B cell (primary cell): ENCODE results near the gene CAMTA1. TPM values are rescaled to one million over a fixed set of nuclear protein-coding genes. Genes with fewer than 3 reads are reported as not detected.

Experiments used
- ATAC-seq: fragments of 200-7000 bp; cut with Tn5 transposase; one replicate; pipeline ENCODE4 v1.10.0; 2021; ENCODE audit warnings: low read depth, mild to moderate bottlenecking, moderate number of reproducible peaks, moderate library complexity
- CTCF ChIA-PET: fragments of 350-600 bp; sonication (Branson Sonifier 250); formaldehyde crosslinking; loops from one replicate; lab custom pipeline; 2021; ENCODE audit warnings: antibody characterized with exemption, inconsistent platforms; lab: Charles Lee
- POLR2A ChIA-PET: fragments of 350-600 bp; sonication (Branson Sonifier 250); formaldehyde crosslinking; loops from one replicate; lab custom pipeline; 2021; ENCODE audit warnings: antibody characterized with exemption; lab: Charles Lee
- DNase-seq: peaks from one replicate; pipeline ENCODE4 v3.0.0; 2013
- H2AFZ ChIP-seq: 2 replicates; pipeline ENCODE4 v1.6.1; 2012; ENCODE audit warnings: mild to moderate bottlenecking, low read depth, low read length; ENCODE audit not compliant: insufficient read depth, poor library complexity, severe bottlenecking
- H3K27ac ChIP-seq, 2 donors: 1 replicate in 1 of 2; 2 replicates in 1 of 2; pipeline ENCODE4 v1.5.1; 2012 to 2013; ENCODE audit warnings: low read length in 2 of 2, mild to moderate bottlenecking in 2 of 2, moderate library complexity in 1 of 2
- H3K27me3 ChIP-seq, 4 experiments: fragments of 200-600 bp in 1 of 4; sonication (generic) in 1 of 4; replicated peaks in 1 of 4; 1 replicate in 2 of 4; 2 replicates in 2 of 4; pipeline versions ENCODE4 v1.6.1 to v1.7.0; 2013 to 2016; ENCODE audit warnings: low read length in 3 of 4, mild to moderate bottlenecking in 2 of 4, mixed read lengths in 1 of 4, moderate library complexity in 1 of 4; ENCODE audit not compliant: insufficient read depth in 4 of 4, control insufficient read depth in 3 of 4; ENCODE audit errors: control extremely low read depth in 1 of 4
- H3K36me3 ChIP-seq, 2 experiments: replicated peaks in 1 of 2; 1 replicate in 1 of 2; 2 replicates in 1 of 2; pipeline versions ENCODE4 v1.6.1 to v1.7.1; 2013; ENCODE audit warnings: low read length in 1 of 2; ENCODE audit not compliant: insufficient read depth in 2 of 2, control insufficient read depth in 1 of 2; ENCODE audit errors: control extremely low read depth in 1 of 2, extremely low read depth in 1 of 2
- H3K4me1 ChIP-seq, 2 donors: fragments of 200-600 bp in 1 of 2; sonication (generic) in 1 of 2; 1 replicate in 1 of 2; 2 replicates in 1 of 2; pipeline versions ENCODE4 v1.5.1 to v1.6.1; 2013 to 2017; ENCODE audit warnings: low read length in 2 of 2; ENCODE audit not compliant: control insufficient read depth in 2 of 2, insufficient read depth in 2 of 2
- H3K4me2 ChIP-seq: replicated peaks from 2 replicates; pipeline ENCODE3; 2012; ENCODE audit warnings: mild to moderate bottlenecking, low read depth, low read length; ENCODE audit not compliant: poor library complexity, severe bottlenecking
- H3K4me3 ChIP-seq, 5 experiments: fragments of 200-600 bp in 1 of 5; sonication (generic) in 1 of 5; 1 replicate in 3 of 5; 2 replicates in 2 of 5; pipeline versions ENCODE4 v1.5.1 to v1.7.0; 2011 to 2016; ENCODE audit warnings: low read length in 4 of 5, mild to moderate bottlenecking in 4 of 5, low read depth in 2 of 5, control low read depth in 1 of 5, moderate library complexity in 1 of 5; ENCODE audit not compliant: insufficient read depth in 1 of 5; ENCODE audit errors: control extremely low read depth in 1 of 5, extremely low read depth in 1 of 5
- H3K79me2 ChIP-seq: fragments of 200-600 bp; sonication (generic); one replicate; pipeline ENCODE4 v1.6.0; 2016; ENCODE audit warnings: low read length; ENCODE audit not compliant: control insufficient read depth, insufficient read depth
- H3K9ac ChIP-seq: fragments of 200-600 bp; sonication (generic); 2 replicates; pipeline ENCODE4 v1.6.1; 2017; ENCODE audit warnings: mild to moderate bottlenecking, low read length, moderate library complexity
- H3K9me3 ChIP-seq, 3 donors: one replicate each; pipeline versions ENCODE4 v1.6.1 to v1.7.1; 2013; ENCODE audit warnings: low read length in 2 of 3; ENCODE audit not compliant: control insufficient read depth in 2 of 3, insufficient read depth in 1 of 3; ENCODE audit errors: control extremely low read depth in 1 of 3
- H4K20me1 ChIP-seq: 2 replicates; pipeline ENCODE4 v1.6.0; 2012; ENCODE audit warnings: mild to moderate bottlenecking, low read length; ENCODE audit not compliant: insufficient read depth, control insufficient read depth, poor library complexity, severe bottlenecking
- H3K27ac Mint-ChIP-seq: one replicate; pipeline ENCODE4 v1.8.0; 2021; ENCODE audit warnings: mixed read lengths
- H3K27me3 Mint-ChIP-seq: one replicate; pipeline ENCODE4 v1.8.0; 2021; ENCODE audit warnings: mixed read lengths
- H3K4me1 Mint-ChIP-seq: one replicate; pipeline ENCODE4 v1.8.0; 2021; ENCODE audit warnings: mixed read lengths
- H3K4me3 Mint-ChIP-seq: one replicate; pipeline ENCODE4 v1.8.0; 2021; ENCODE audit warnings: mixed read lengths
- H3K9me3 Mint-ChIP-seq: one replicate; pipeline ENCODE4 v1.8.0; 2022; ENCODE audit warnings: mixed read lengths; ENCODE audit not compliant: insufficient read depth
- EZH2 ChIP-seq: IDR thresholded peaks from 2 replicates; pipeline ENCODE4 v1.6.1; 2012; ENCODE audit warnings: borderline replicate concordance, low read depth, mild to moderate bottlenecking, moderate library complexity, low read length; ENCODE audit not compliant: insufficient read depth, poor library complexity, severe bottlenecking
- WGBS: methylation state at CpG from one replicate; pipeline ENCODE4 v1.1.5; 2013; ENCODE audit warnings: missing lambda C conversion rate; ENCODE audit not compliant: insufficient coverage; 5-methylcytosine and 5-hydroxymethylcytosine counted together
- intact Hi-C: fragments of 100-400 bp; cut with micrococcal nuclease; formaldehyde crosslinking; loops from one replicate; pipeline ENCODE4 v1.10.0; 2022
- polyA plus RNA-seq: library from polyadenylated mRNA; depleted of rRNA; stranded (reverse); fragments of >200 nt; gene quantifications from 2 replicates; pipeline ENCODE4 v1.2.3, GENCODE V29; 2012
- total RNA-seq, 2 donors: library from RNA; stranded (reverse); fragments of 120-200 nt in 1 of 2; gene quantifications; 1 replicate in 1 of 2; 2 replicates in 1 of 2; pipeline versions ENCODE4 v1.2.3 to v1.2.4, GENCODE V29; 2013 to 2022
- TF ChIP-seq, protein P1 (sequence below): fragments of 200-600 bp; IDR thresholded peaks from one replicate; pipeline ENCODE4 v1.8.0; 2022; ENCODE audit warnings: antibody characterized with exemption, mild to moderate bottlenecking

The CAMTA1 gene
- total and polyA plus RNA-seq, 2 donors (not counting 1 experiment from before 2014, with no cell fraction given) = 42.2 to 45.7 TPM

DNA sequence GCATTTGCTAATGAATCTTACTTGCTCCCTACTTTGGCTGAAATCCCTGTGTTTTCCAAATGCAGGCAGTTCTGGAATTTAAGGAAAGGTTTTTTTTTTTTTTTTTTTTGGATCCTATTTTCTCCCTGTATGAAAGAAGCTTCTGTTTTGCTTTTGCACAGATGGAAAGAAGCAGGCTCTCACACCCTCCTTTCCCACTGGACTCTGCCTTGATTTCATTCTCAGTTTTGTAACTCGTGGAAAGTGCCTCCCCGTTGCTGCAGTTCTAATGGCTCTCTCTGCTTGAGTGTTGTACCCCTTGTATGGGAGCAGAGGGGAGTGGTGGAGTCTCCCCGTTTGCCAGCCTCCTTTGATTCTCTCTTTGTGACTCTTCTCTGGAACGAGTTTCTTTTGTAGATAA, 291.9 kb downstream of the CAMTA1 start:
- no peak overlapping the region for H3K27ac Mint-ChIP-seq
- H3K9me3 Mint-ChIP-seq = peaks cover 4% of the 10 kb centered on the region
- no peaks in the 10 kb centered on the region for H3K4me1 Mint-ChIP-seq
- ChIA-PET POLR2A (no interaction called here), CTCF (interaction anchor here (0.6 kb wide), 1 partner anchor 16 kb away, joined by 3 read pairs; no protein-coding TSS in a partner anchor)
- Histone ChIP-seq H3K79me2 (no peaks in the 10 kb centered on the region), H3K27me3 (peaks cover 0 to 2% (median 0%) of the 10 kb centered on the region in 4 experiments), H3K9ac (no peak overlapping the region), H3K4me3 (no peak overlapping the region), H3K36me3 (no peaks in the 10 kb centered on the region), H3K9me3 (peaks cover 0 to 13% (median 2%) of the 10 kb centered on the region in 3 donors), H4K20me1 (no peaks in the 10 kb centered on the region), H3K4me2 (no peak overlapping the region), H2AFZ (no peak overlapping the region), H3K27ac (no peak overlapping the region), H3K4me1 (no peaks in the 10 kb centered on the region)
- DNase-seq (no peak), ATAC-seq (no peak)
- intact Hi-C loops = no loop called here
- peaks cover 15% of the 10 kb centered on the region for H3K27me3 Mint-ChIP-seq
- 46% methylated on average over 3 of the region's 4 CpGs for WGBS
- no peak overlapping the region for H3K4me3 Mint-ChIP-seq
- TF ChIP-seq, protein P1, sequence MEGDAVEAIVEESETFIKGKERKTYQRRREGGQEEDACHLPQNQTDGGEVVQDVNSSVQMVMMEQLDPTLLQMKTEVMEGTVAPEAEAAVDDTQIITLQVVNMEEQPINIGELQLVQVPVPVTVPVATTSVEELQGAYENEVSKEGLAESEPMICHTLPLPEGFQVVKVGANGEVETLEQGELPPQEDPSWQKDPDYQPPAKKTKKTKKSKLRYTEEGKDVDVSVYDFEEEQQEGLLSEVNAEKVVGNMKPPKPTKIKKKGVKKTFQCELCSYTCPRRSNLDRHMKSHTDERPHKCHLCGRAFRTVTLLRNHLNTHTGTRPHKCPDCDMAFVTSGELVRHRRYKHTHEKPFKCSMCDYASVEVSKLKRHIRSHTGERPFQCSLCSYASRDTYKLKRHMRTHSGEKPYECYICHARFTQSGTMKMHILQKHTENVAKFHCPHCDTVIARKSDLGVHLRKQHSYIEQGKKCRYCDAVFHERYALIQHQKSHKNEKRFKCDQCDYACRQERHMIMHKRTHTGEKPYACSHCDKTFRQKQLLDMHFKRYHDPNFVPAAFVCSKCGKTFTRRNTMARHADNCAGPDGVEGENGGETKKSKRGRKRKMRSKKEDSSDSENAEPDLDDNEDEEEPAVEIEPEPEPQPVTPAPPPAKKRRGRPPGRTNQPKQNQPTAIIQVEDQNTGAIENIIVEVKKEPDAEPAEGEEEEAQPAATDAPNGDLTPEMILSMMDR = no peak
- TF ChIP-seq EZH2 = no peak

DNA sequence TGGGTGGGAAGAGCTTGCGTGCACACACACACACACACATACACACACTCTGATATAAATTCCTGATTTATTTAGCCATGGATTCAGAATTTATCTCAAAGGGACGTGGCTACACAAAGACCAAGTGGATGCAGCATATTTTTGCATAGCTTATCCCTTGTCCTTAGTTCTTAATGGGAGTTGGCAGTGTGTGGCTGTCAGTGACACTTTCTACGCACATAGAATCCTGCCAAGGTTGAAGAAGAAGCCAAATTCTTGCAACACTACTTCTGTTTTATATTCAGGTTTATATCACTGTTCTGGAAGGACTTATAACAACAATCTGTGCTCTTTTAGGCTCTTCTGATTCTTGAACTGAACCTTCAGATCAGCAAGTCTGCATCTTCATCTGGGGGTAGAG, 292.7 kb downstream of the CAMTA1 start:
- Histone ChIP-seq H3K36me3 (no peaks in the 10 kb centered on the region), H3K9ac (no peak overlapping the region), H3K27me3 (peaks cover 0 to 2% (median 1%) of the 10 kb centered on the region in 4 experiments), H3K79me2 (no peaks in the 10 kb centered on the region), H3K27ac (no peak overlapping the region), H3K4me3 (no peak overlapping the region), H3K4me2 (no peak overlapping the region), H3K4me1 (no peaks in the 10 kb centered on the region), H4K20me1 (no peaks in the 10 kb centered on the region), H3K9me3 (peaks cover 0 to 13% (median 2%) of the 10 kb centered on the region in 3 donors), H2AFZ (no peak overlapping the region)
- H3K4me1 Mint-ChIP-seq = no peaks in the 10 kb centered on the region
- H3K4me3 Mint-ChIP-seq = no peak overlapping the region
- ATAC-seq (no peak), DNase-seq (no peak)
- WGBS = 56% methylated on average over 1 of the region's 3 CpGs
- ChIA-PET POLR2A (no interaction called here), CTCF (no interaction called here)
- H3K27ac Mint-ChIP-seq = no peak overlapping the region
- H3K27me3 Mint-ChIP-seq = peaks cover 8% of the 10 kb centered on the region
- peaks cover 4% of the 10 kb centered on the region for H3K9me3 Mint-ChIP-seq
- intact Hi-C loops = no loop called here
- TF ChIP-seq, protein P1 = no peak
- no peak for TF ChIP-seq EZH2
